ENCODE results near the gene DDC.
A peak's percentile ranks its signal among the peaks of the same experiment; 100 is the strongest.
"Not testable (repeated sequence)": the region's sequence is repeated elsewhere in the genome, so short reads cannot be mapped to it uniquely, and the experiment has no call there.

DDC gene

DNA sequence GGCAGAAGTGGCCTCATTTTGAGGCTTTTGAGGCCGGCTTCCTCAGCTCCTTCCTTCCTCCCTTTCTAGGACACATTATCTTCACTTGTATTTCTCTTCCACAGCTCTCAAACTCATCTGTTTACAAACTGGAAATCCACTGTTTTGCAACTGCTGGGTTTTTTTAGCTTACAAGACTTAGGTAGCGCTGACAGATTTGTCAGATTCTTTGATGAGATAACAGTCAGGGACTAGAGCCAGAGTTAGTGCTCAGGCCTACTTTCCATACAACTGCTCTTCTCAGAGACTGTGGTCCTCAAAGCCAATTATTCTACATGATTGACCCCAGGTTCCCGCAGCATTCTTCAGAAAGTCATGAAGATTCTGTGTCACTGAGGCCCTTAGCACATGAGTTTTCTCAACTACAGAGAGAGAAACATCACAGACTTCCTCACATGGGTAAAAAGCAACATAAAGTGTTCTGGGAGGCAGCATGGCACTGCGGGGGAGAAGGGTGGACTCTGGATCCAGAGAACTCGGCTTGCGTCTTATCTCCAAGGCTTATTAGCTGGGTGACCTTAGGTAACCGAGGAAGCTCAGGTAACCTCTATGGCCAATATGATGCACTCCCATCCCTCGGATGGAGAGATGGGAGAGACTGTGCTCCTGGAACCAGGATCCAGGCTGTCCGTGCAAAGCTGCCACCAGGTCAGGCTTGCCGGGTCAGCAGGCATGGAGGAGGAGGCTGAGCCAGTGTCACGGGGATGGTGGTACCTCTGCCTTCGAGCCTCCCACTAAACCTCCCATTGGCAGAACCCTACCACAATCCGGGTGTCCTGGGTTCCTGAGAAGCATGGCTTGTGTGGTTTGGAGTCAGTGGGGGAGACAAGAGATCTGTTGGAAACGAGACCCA lies 10.5 kb downstream of the DDC start:
- no peak for DNase-seq

- DNase-seq = no peak
These were observed 11.2 kb downstream of the DDC start for GRCh38 chr7:50553973-50554372.

DNA sequence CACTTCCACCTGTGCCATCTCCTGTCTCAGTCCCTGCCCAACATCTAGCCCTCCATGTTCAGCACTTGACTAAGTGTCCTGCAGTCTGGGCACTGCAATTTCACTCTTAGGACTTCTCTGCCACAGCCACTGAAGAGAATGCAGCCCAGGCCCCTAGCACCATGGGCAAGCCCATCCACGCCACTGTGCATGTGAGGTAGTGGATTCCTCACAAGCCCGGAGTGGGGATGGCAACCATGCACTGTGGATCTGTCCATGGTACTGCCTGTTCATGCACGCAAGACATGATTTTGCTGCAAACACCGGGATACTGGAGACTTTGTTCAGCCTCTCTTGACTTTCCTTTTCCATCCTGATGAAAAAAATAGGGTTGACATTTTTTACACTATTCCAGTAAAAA lies 12.3 kb downstream of the DDC start:
- DNase-seq = no peak

DNA sequence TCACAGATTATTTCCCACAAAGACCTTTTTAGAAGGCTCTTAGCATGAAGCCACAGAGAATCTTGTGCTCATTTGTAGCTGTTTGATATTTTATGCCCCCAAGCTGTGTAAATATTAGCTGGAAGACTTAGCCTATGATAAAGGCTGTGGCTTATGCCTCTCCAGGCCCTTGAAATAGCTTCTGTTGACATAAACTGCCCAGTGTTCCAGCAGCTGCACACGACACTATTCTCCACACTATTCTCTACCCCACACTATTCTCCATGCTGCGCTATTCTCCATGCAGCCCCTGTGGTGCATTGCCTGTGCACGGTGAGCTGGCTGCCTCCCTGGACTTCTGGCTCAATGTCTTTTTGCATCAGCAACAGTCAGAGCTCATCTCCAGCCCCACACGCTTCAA lies 13.1 kb downstream of the DDC start:
- DNase-seq = no peak

DNA sequence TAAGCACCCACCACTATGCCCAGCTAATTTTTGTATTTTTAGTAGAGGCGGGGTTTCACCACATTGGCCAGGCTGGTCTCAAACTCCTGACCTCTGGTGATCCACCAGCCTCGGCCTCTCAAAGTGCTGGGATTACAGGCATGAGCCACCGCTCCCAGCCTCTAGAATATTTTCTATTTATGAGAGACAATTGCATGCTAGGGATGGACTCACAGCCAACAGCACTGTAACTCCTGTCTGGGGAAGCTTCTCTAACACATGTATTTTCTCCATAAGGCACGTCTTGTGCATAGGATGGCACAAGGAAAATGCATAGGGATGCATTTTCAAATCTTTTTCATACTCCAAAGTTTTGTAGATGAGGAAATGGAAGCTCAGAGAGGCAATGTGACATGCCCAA lies 19.6 kb downstream of the DDC start:
- DNase-seq = not testable (repeated sequence)

GRCh38 chr7:50544992-50545391 lies 20.2 kb downstream of the DDC start:
- no peak for DNase-seq

DNA sequence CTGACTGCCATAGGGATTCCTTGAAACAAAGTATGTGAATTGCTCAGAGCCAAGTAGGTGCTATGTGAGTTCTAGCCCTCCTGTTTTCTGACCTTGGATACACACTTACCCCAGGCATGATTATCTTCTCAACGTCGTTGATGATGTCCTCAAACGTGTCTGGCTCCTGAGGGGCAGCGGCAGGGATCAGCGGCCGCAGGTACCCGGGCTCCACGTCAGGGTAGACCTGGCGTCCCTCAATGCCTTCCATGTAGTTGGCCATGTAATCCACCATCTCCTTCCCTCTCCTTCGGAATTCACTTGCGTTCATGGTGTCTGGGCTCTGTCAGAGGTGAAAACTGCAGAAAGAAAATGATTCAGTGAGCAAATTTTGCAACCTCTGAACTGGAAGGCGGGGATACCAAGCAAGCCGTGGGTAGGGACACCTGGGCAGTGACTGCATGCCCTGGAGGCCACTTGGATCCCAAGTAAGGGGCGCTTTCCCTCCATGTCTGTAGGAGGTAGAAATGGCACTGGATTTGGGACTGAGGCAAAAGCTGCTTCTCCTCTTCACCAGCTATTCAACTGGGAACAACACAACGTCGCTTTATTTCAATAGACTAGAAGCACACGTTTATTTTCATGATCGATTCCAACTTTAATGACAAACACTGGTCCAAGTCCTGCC lies 21.3 kb downstream of the DDC start:
- no peak for DNase-seq

DNA sequence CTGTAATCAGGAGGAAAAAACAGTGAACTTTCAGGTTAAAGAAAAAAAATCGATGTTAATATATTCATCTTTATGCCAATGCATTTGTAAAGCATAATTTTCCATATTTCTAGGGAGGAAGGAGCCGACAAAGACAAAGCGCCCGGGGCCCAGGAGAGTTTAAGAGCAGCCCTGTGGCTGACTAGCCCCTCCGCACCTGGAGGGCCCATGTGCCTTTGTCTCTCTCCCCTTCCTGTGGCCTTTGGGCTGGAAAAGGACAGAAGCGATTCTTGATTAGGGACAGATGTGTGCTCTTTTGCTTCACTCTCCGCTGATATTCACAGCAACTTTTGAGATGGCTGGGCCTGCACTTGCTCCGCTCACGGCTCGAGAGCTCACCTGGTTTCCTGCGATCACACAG lies 23.1 kb downstream of the DDC start:
- DNase-seq = no peak

GRCh38 chr7:50540785-50541579 lies 24.2 kb downstream of the DDC start:
- no peak for DNase-seq

DNA sequence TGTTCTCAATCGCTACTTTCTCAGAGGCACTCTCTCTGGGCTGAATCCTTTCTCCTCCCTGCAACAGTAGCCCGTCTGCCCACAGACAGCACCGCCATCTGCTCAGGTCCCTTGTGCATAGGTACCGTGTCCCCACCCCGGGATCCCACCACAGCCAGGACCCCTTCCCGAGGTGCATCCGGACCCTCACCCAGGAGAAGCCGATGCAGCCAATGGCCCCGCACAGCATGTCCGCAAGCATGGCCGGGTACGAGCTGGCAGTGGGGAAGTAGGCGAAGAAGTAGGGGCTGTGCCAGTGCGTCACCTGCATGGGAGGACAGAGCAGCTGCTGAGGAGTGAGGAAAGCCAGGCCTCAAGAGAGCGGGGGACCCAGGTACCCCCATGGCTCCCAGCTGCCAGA lies 25.5 kb downstream of the DDC start:
- no peak for DNase-seq

GRCh38 chr7:50538478-50538877 lies 26.7 kb downstream of the DDC start:
- no peak for DNase-seq

GRCh38 chr7:50537417-50537816 lies 27.8 kb downstream of the DDC start:
- no peak for DNase-seq

GRCh38 chr7:50535291-50535711 lies 29.9 kb downstream of the DDC start:
- DNase-seq = not testable (repeated sequence)

- no peak for DNase-seq
These were observed 30.4 kb downstream of the DDC start for GRCh38 chr7:50534690-50535290.

DNA sequence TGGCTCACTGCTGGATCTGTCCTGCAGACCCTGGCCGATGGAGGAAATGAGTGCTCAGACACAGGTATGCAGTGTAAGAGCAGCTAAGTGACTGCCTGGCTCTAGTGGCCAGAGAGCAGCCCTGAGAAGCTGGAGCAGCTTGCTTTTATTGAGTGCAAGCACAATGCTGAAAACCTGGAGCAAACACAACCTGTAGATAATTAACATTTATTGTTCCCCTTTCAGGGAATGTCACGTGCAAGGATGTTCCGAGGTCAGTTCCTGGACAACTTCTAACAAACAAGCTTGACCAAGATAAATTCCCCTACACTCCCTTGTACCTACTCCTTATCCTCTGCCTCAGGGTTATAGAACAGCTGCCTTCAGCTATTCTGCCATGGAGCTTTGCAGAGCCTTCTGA lies 31.3 kb downstream of the DDC start:
- no peak for DNase-seq

DNA sequence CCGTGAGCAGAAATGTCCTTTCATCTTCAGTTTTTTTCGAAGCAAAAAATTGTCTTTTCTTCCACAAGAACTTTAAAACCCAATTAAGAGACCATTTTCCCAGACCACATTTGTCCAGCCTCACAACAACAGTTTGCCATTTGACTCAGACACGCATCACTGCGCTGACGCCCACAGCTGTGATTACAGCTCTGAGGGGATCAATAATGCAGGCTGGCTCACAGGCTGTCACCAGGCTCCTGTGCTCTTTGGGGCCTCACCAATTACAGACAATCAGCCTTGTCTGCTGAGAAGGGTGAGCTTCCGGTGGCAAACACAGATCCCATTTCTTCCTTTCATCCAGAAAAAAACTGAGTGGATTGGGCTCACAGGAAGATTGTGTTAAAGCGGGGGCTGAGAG lies 33.3 kb downstream of the DDC start:
- DNase-seq = no peak

DNA sequence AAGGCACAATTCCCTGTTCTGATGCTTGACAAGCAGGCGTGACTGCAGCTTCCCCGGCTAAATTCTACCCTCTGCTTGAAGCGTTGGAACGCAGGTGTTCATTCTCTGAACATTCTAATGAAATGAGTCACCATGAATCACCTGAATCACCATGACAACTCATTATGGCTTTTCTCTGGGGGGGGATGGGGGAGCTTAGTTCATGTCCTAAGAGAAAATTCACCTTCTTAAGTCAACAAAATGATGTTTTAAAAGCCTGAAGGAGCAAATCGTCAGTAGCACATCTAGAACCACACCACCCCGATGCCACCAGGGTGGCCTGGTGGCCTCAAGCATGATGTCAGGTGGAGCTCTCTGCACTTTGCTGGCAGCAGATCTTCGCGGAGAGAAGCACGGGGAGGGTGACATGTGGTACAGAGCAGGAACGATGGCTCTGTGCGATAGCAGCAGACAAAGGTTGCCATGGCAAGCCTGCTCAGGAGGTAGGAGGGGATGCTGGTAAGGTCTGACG lies 33.7 kb downstream of the DDC start:
- peak in 1 of 2 donors; percentile 20 for DNase-seq

- no peak for DNase-seq
These were observed 34.4 kb downstream of the DDC start for GRCh38 chr7:50530766-50531165.

DNA sequence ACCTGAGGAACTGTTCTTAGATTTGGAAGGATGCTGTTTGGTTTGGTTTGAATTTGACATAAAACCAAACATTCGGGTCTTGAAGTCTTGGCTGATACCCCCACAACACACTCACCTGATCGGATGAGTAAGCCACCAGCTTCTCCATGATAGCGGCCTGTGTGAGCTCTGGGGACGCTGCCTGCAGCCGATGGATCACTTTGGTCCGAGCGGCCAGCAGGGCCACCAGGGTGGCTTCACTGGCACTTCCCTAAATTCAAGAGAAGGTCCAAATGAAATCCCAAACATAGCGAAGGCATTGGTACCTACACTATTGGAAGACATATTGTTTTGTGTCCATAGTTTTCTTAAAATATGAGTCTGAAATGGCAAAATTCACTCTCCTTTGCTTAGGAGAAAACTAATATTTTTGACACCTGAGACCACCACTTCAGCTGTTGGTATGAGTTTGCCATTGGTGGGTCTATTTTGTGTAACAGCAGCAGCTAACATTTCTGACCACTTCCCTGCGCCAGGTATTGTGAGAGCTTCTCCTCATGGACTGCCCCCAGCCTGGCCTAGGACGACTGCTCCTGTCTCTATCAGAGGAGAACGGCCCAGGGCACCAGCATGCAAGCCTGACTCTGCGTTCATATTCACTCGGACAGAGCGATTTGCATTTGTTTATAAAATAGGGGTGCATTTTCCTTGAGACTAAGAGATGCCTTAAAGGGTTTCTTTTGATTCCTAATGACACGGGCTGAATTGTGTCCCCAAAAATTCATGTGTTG lies 35.9 kb downstream of the DDC start:
- no peak for DNase-seq

- no peak for DNase-seq
These were observed 36.7 kb downstream of the DDC start for GRCh38 chr7:50528266-50529092.

GRCh38 chr7:50519350-50519749 lies 45.9 kb downstream of the DDC start:
- not testable (repeated sequence) for DNase-seq
